GM21447 (cell line): ENCODE data around the gene SCTR.
"Not testable (repeated sequence)": the region's sequence is repeated elsewhere in the genome, so short reads cannot be mapped to it uniquely, and the experiment has no call there.

Experiments used
- ATAC-seq: cut with Tn5 transposase; IDR thresholded peaks from one replicate; pipeline ENCODE4 v1.9.1; 2021; ENCODE audit not compliant: unreplicated experiment

Gene SCTR

GRCh38 chr2:119417908-119418307, 106.4 kb downstream of the SCTR start:
- ATAC-seq, result no peak

GRCh38 chr2:119416299-119416923, 107.9 kb downstream of the SCTR start:
- peak; percentile 57 for ATAC-seq

- no peak for ATAC-seq
Observed at GRCh38 chr2:119415630-119416029, 108.7 kb downstream of the SCTR start.

- ATAC-seq, result no peak
Observed at GRCh38 chr2:119414894-119415293, 109.4 kb downstream of the SCTR start.

- no peak for ATAC-seq
Observed at GRCh38 chr2:119409506-119409905, 114.8 kb downstream of the SCTR start.

GRCh38 chr2:119408221-119408619, 116.1 kb downstream of the SCTR start:
- peak; percentile 48 for ATAC-seq

GRCh38 chr2:119407430-119408220, 116.7 kb downstream of the SCTR start:
- ATAC-seq, result peak; percentile 71

GRCh38 chr2:119405151-119405550, 119.1 kb downstream of the SCTR start:
- ATAC-seq, result no peak

GRCh38 chr2:119403618-119404017, 120.7 kb downstream of the SCTR start:
- not testable (repeated sequence) for ATAC-seq

GRCh38 chr2:119402645-119403560, 121.4 kb downstream of the SCTR start:
- no peak for ATAC-seq

- no peak for ATAC-seq
Observed at GRCh38 chr2:119402106-119402505, 122.2 kb downstream of the SCTR start.

GRCh38 chr2:119397196-119397595, 127.1 kb downstream of the SCTR start:
- no peak for ATAC-seq

- no peak for ATAC-seq
Observed at GRCh38 chr2:119393971-119394748, 130.1 kb downstream of the SCTR start.
